Neuronal stem cell (in vitro differentiated cells): ENCODE data around the gene PTTG1IP2.

Source experiments
- DNase-seq: peaks from one replicate; pipeline ENCODE4 v3.0.0-alpha.2; 2013; ENCODE audit warnings: low spot score
- H2AFZ ChIP-seq: one replicate; pipeline ENCODE4 v1.6.1; 2013; ENCODE audit warnings: mild to moderate bottlenecking, low read length, inconsistent platforms
- H2AK5ac ChIP-seq: 2 replicates; pipeline ENCODE4 v1.6.1; 2013; ENCODE audit warnings: low read depth, mild to moderate bottlenecking, inconsistent platforms, low read length, moderate library complexity, mixed read lengths
- H2BK120ac ChIP-seq: 2 replicates; pipeline ENCODE4 v1.6.1; 2013; ENCODE audit warnings: low read depth, mild to moderate bottlenecking, inconsistent platforms, low read length, moderate library complexity, mixed read lengths
- H2BK12ac ChIP-seq: one replicate; pipeline ENCODE4 v1.6.1; 2013; ENCODE audit warnings: low read length, inconsistent platforms
- H2BK15ac ChIP-seq: 2 replicates; pipeline ENCODE4 v1.6.1; 2013; ENCODE audit warnings: mild to moderate bottlenecking, low read length, inconsistent platforms, mixed read lengths
- H2BK5ac ChIP-seq: one replicate; pipeline ENCODE4 v1.6.1; 2013; ENCODE audit warnings: inconsistent platforms, mild to moderate bottlenecking, low read length, moderate library complexity
- H3K14ac ChIP-seq: one replicate; pipeline ENCODE4 v1.6.1; 2013; ENCODE audit warnings: low read length, inconsistent platforms
- H3K18ac ChIP-seq: 2 replicates; pipeline ENCODE4 v1.6.1; 2013; ENCODE audit warnings: low read length, inconsistent platforms
- H3K23ac ChIP-seq: 2 replicates; pipeline ENCODE4 v1.6.1; 2013; ENCODE audit warnings: low read depth, mild to moderate bottlenecking, mixed read lengths, low read length, inconsistent platforms; ENCODE audit not compliant: poor library complexity
- H3K27ac ChIP-seq: replicated peaks from 3 replicates; pipeline ENCODE4 v1.5.1; 2013; ENCODE audit warnings: low read length, inconsistent platforms
- H3K27me3 ChIP-seq, 3 experiments: 2 replicates each; pipeline ENCODE4 v1.6.1; 2013; ENCODE audit warnings: low read length in 3 of 3, mild to moderate bottlenecking in 2 of 3, inconsistent platforms in 1 of 3, low read depth in 1 of 3, mixed read lengths in 1 of 3, moderate library complexity in 1 of 3; ENCODE audit not compliant: control insufficient read depth in 3 of 3, insufficient read depth in 3 of 3
- H3K36me3 ChIP-seq, 2 donors: replicated peaks in 1 of 2; 2 replicates each; pipeline ENCODE4 v1.6.1; 2013; ENCODE audit warnings: low read length in 2 of 2; ENCODE audit not compliant: control insufficient read depth in 2 of 2, insufficient read depth in 2 of 2
- H3K4ac ChIP-seq: 2 replicates; pipeline ENCODE4 v1.6.1; 2013; ENCODE audit warnings: inconsistent platforms, mild to moderate bottlenecking, low read length, moderate library complexity
- H3K4me1 ChIP-seq, 2 donors: 1 replicate in 1 of 2; 2 replicates in 1 of 2; pipeline ENCODE4 v1.6.1; 2013; ENCODE audit warnings: low read length in 2 of 2, low read depth in 1 of 2; ENCODE audit not compliant: control insufficient read depth in 2 of 2, insufficient read depth in 1 of 2
- H3K4me2 ChIP-seq: one replicate; pipeline ENCODE4 v1.6.1; 2013; ENCODE audit warnings: mild to moderate bottlenecking, low read length, inconsistent platforms; ENCODE audit not compliant: insufficient read depth, poor library complexity, severe bottlenecking
- H3K4me3 ChIP-seq, 2 donors: 2 replicates each; pipeline ENCODE4 v1.5.1; 2013; ENCODE audit warnings: low read length in 2 of 2, mild to moderate bottlenecking in 2 of 2, inconsistent platforms in 1 of 2, moderate library complexity in 1 of 2
- H3K79me1 ChIP-seq: one replicate; pipeline ENCODE4 v1.6.1; 2013; ENCODE audit warnings: low read depth, mild to moderate bottlenecking, inconsistent platforms, low read length, moderate library complexity
- H3K9ac ChIP-seq: one replicate; pipeline ENCODE4 v1.6.1; 2013; ENCODE audit warnings: mild to moderate bottlenecking, low read depth, low read length, inconsistent platforms; ENCODE audit not compliant: poor library complexity
- H3K9me3 ChIP-seq, 2 donors: replicated peaks in 1 of 2; 2 replicates each; pipeline versions ENCODE3 to v1.6.1; 2013; ENCODE audit warnings: low read length in 2 of 2, mild to moderate bottlenecking in 2 of 2, inconsistent platforms in 1 of 2, low read depth in 1 of 2, mixed read lengths in 1 of 2, moderate library complexity in 1 of 2; ENCODE audit not compliant: control insufficient read depth in 2 of 2, insufficient read depth in 1 of 2
- H4K8ac ChIP-seq: one replicate; pipeline ENCODE4 v1.6.1; 2013; ENCODE audit warnings: low read depth, mild to moderate bottlenecking, inconsistent platforms, low read length, moderate library complexity
- H4K91ac ChIP-seq: one replicate; pipeline ENCODE4 v1.6.1; 2013; ENCODE audit warnings: low read length, low read depth, mild to moderate bottlenecking, inconsistent platforms; ENCODE audit not compliant: poor library complexity
- WGBS, 2 donors: extraction: QIAGEN DNeasy Blood & Tissue Kit; methylation state at CpG; one replicate each; pipeline ENCODE4 v1.1.7; 2013; ENCODE audit warnings: missing lambda C conversion rate in 2 of 2, mixed read lengths in 1 of 2; ENCODE audit not compliant: insufficient read length in 2 of 2, insufficient replicate concordance in 1 of 2; ENCODE audit errors: extremely low coverage in 2 of 2; 5-methylcytosine and 5-hydroxymethylcytosine counted together

The PTTG1IP2 gene

DNA sequence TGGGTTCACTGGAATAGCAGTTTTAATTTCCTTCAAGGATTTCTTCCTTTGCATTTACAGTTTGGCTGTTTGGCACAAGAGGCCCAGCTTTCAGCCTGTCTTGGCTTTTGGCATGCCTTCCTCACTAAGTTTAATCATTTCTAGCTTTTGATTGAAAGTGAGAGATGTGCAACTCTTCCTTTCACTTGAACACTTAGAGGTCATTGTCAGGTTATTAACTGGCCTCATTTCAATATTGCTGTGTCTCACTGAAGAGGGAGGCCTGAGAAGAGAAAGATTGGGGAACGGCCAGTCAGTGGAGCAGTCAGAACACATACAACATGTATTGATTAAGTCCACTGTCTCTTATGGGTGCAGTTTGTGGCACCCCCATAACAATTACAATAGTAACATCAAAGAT lies 33.9 kb downstream of the PTTG1IP2 start:
- H3K79me1 ChIP-seq = no peaks in the 10 kb centered on the region
- H3K23ac ChIP-seq = no peak overlapping the region
- H2BK15ac ChIP-seq = no peak overlapping the region
- DNase-seq = no peak
- H4K91ac ChIP-seq = no peak overlapping the region
- no peak overlapping the region for H3K4me3 ChIP-seq
- H3K27ac ChIP-seq = no peak overlapping the region
- no peak overlapping the region for H2BK12ac ChIP-seq
- H2BK120ac ChIP-seq = no peak overlapping the region
- H3K9ac ChIP-seq = no peak overlapping the region
- no peaks in the 10 kb centered on the region for H3K4me1 ChIP-seq
- no peaks in the 10 kb centered on the region for H3K9me3 ChIP-seq
- no peak overlapping the region for H3K18ac ChIP-seq
- H3K4ac ChIP-seq = no peak overlapping the region
- no peak overlapping the region for H4K8ac ChIP-seq
- no peak overlapping the region for H2BK5ac ChIP-seq
- H3K27me3 ChIP-seq = no peaks in the 10 kb centered on the region
- H2AK5ac ChIP-seq = no peak overlapping the region
- H3K14ac ChIP-seq = no peak overlapping the region
- H2AFZ ChIP-seq = no peak overlapping the region
- no peaks in the 10 kb centered on the region for H3K36me3 ChIP-seq
- no CpG with 5 or more reads among the region's 1 CpG for WGBS, 2 donors
- no peak overlapping the region for H3K4me2 ChIP-seq

DNA sequence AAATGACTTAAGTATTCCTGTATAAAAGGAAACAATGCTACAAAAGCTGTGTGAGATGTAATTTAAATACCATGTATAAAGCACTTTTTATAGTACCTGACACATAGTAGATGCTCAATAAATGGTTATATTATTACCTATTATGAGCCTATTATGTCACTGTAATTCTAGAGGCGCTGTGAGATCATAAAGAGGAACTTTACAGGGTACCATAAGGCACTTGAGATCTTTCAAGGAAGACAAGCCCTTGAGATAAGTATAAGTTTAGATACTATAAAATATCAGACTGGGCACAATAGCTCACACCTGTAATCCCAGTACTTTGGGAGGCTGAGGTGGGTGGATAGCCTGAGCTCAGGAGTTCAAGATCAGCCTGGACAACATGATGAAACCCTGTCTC lies 38.3 kb downstream of the PTTG1IP2 start:
- WGBS, 2 donors = no CpG with 5 or more reads among the region's 1 CpG
- H2BK15ac ChIP-seq = no peak overlapping the region
- no peak overlapping the region for H4K8ac ChIP-seq
- H3K9ac ChIP-seq = no peak overlapping the region
- no peak overlapping the region for H3K4me3 ChIP-seq
- H2AK5ac ChIP-seq = no peak overlapping the region
- no peak overlapping the region for H2BK120ac ChIP-seq
- H3K4ac ChIP-seq = no peak overlapping the region
- H4K91ac ChIP-seq = no peak overlapping the region
- no peak overlapping the region for H3K14ac ChIP-seq
- DNase-seq = no peak
- no peak overlapping the region for H3K4me2 ChIP-seq
- H3K4me1 ChIP-seq = peaks cover 0 to 2% of the 10 kb centered on the region in 2 donors
- no peak overlapping the region for H2BK12ac ChIP-seq
- no peak overlapping the region for H2BK5ac ChIP-seq
- H3K27me3 ChIP-seq = no peaks in the 10 kb centered on the region
- no peak overlapping the region for H3K23ac ChIP-seq
- no peaks in the 10 kb centered on the region for H3K9me3 ChIP-seq
- H3K36me3 ChIP-seq = no peaks in the 10 kb centered on the region
- no peak overlapping the region for H2AFZ ChIP-seq
- no peak overlapping the region for H3K18ac ChIP-seq
- no peak overlapping the region for H3K27ac ChIP-seq
- H3K79me1 ChIP-seq = no peaks in the 10 kb centered on the region

DNA sequence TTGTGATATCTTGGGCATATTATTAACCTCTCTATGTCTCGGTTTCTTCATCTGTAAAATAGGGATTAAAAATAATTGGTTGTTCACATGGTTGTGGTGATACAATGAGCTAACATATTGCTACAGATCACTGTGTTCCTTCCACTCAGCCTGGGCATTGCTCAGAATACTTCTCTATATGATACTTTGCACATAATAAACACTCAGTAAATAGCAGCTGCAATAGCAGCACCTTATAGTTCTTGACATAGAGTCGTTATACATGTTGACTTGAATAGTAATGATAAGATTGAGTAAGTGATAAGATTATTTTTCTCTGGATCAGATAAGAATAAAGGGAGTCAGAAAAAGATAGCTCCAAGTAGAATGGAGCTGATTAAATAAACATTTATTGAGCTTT lies 42.3 kb downstream of the PTTG1IP2 start:
- H3K4me3 ChIP-seq = no peak overlapping the region
- no peak overlapping the region for H3K14ac ChIP-seq
- no peak overlapping the region for H3K4me2 ChIP-seq
- no peak overlapping the region for H3K23ac ChIP-seq
- H2AK5ac ChIP-seq = no peak overlapping the region
- no peak overlapping the region for H4K91ac ChIP-seq
- no peak for DNase-seq
- no CpG with 5 or more reads among the region's 2 CpGs for whole genome bisulfite sequencing, 2 donors
- no peak overlapping the region for H3K9ac ChIP-seq
- no peaks in the 10 kb centered on the region for H3K27me3 ChIP-seq
- no peak overlapping the region for H2AFZ ChIP-seq
- peaks cover 0 to 2% of the 10 kb centered on the region in 2 donors for H3K4me1 ChIP-seq
- H4K8ac ChIP-seq = no peak overlapping the region
- H3K27ac ChIP-seq = no peak overlapping the region
- H3K9me3 ChIP-seq = no peaks in the 10 kb centered on the region
- H2BK5ac ChIP-seq = no peak overlapping the region
- no peaks in the 10 kb centered on the region for H3K79me1 ChIP-seq
- H2BK120ac ChIP-seq = no peak overlapping the region
- no peak overlapping the region for H3K18ac ChIP-seq
- no peak overlapping the region for H2BK12ac ChIP-seq
- no peak overlapping the region for H2BK15ac ChIP-seq
- H3K36me3 ChIP-seq = no peaks in the 10 kb centered on the region
- no peak overlapping the region for H3K4ac ChIP-seq

DNA sequence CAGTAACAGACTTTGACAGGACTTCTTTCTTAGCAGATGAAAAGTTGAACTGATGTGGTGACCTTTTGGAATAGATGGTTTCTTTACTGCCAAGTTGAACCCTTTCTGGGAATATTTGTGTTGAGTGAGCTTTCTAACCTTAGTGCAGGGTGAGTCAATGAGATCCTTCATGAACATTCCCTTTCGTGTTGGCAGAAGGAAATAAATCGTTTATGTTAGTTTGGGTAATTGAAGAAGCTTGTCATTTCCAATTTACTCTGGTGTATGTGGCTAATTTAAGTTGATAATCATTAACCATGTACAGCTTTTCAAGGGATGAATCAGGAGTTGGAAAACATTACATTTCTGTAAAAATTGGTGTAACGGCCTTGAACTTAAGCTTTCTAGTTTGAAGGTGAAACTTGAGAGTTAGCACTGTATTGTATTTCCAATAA lies 43.4 kb downstream of the PTTG1IP2 start:
- Histone ChIP-seq H3K27ac (no peak overlapping the region), H4K91ac (no peak overlapping the region), H2AFZ (no peak overlapping the region), H3K9ac (no peak overlapping the region), H3K4me3 (no peak overlapping the region), H3K14ac (no peak overlapping the region), H2BK15ac (no peak overlapping the region), H3K18ac (no peak overlapping the region), H3K36me3 (no peaks in the 10 kb centered on the region), H3K4me2 (no peak overlapping the region), H3K4ac (no peak overlapping the region), H3K23ac (no peak overlapping the region), H2BK120ac (no peak overlapping the region), H2BK12ac (no peak overlapping the region), H3K4me1 (peaks cover 0 to 2% of the 10 kb centered on the region in 2 donors), H2BK5ac (no peak overlapping the region), H2AK5ac (no peak overlapping the region), H4K8ac (no peak overlapping the region), H3K9me3 (no peaks in the 10 kb centered on the region), H3K79me1 (no peaks in the 10 kb centered on the region), H3K27me3 (no peaks in the 10 kb centered on the region)
- no peak for DNase-seq
- no CpG with 5 or more reads among the region's 3 CpGs for WGBS, 2 donors
